GM18505 (cell line): ENCODE results near the gene MAP3K6.

Experiments
- ATAC-seq: cut with Tn5 transposase; IDR thresholded peaks from one replicate; pipeline ENCODE4 v1.9.1; 2021; ENCODE audit not compliant: unreplicated experiment
- POLR2A ChIP-seq: IDR thresholded peaks from 4 replicates; pipeline ENCODE4 v1.6.1; 2011; ENCODE audit warnings: borderline replicate concordance; ENCODE audit not compliant: insufficient read depth, insufficient read length; ENCODE audit errors: extremely low read depth

MAP3K6 gene

DNA sequence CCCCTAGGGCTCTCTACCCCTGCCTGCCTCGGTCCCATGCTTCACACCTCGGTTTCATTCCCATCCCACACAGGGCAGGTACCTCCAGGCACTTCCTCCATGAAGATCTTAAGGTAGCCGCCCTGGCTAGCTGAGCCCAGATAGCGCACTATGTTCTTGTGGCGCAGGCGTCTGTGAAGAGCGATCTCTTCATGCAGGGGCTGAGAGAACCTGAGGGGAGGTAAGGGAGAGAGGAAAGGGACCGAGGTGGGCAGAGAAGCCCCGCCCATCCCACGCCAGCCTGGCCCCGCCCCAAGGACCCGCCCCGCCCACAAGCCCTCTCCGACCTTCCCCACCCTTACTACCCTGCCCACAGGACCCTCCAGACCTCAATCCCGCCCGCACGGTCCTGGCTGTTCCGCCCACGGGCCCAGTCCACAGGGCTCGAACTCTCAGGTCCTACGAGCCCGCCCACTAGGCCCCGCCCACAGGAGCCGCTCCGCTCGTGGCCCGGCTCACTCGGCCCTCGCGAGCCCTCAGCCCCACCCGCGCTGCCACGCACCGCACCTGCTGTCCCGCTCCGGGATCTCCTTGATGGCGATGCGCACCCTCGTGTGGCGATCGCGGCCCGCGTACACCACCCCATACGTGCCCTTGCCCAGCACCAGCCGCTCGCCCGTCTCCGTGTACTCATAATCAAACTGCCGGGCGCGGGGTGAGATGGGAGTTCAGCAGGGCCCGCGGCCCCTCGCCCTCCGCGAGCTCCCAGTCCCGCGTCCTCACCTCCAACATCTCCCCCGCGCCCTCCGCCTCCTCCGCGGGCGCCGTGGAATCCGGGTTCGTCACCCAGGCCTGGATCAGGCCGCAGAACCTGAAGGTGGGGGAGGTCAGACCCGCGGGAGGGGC lies 6.4 kb downstream of the MAP3K6 start:
- ATAC-seq: no peak

DNA sequence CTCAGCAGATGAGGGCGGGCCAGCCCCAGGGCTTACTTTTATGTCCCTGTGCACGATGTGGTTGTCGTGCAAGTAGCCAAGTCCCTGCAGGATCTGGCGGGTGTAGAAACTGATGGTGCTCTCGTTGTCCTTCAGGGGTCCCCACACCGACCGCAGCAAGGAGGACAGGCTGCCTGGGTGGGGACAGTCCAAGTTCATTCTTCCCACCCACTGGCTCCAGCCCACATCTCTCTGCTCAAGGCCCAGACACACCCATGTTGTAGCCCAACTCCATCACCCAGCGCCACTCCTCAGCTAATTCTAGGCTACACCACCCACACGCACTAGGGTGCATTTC lies 7.0 kb downstream of the MAP3K6 start:
- no peak for TF ChIP-seq POLR2A
- ATAC-seq: no peak

More for the DNA sequence above, 6.4 kb downstream of the MAP3K6 start:
- TF ChIP-seq POLR2A: no peak

DNA sequence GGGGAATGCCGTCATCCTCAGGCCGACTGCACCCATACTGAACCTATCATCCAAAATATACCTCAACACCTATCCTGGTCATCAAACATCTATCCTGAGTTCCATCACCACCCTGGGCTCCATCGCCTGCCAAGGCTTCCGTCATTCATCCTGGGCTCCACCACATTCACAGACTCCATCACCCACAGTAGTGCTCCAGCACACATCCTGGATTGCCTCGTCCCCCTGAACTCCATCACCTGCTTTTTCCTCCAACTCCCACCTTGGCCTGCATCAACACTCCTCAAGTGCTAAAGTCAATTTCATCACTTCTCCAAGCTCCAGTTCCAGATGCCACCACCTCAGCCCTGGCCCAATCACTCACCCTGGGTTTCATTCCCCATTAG lies 7.8 kb downstream of the MAP3K6 start:
- no peak for TF ChIP-seq POLR2A
- no peak for ATAC-seq

DNA sequence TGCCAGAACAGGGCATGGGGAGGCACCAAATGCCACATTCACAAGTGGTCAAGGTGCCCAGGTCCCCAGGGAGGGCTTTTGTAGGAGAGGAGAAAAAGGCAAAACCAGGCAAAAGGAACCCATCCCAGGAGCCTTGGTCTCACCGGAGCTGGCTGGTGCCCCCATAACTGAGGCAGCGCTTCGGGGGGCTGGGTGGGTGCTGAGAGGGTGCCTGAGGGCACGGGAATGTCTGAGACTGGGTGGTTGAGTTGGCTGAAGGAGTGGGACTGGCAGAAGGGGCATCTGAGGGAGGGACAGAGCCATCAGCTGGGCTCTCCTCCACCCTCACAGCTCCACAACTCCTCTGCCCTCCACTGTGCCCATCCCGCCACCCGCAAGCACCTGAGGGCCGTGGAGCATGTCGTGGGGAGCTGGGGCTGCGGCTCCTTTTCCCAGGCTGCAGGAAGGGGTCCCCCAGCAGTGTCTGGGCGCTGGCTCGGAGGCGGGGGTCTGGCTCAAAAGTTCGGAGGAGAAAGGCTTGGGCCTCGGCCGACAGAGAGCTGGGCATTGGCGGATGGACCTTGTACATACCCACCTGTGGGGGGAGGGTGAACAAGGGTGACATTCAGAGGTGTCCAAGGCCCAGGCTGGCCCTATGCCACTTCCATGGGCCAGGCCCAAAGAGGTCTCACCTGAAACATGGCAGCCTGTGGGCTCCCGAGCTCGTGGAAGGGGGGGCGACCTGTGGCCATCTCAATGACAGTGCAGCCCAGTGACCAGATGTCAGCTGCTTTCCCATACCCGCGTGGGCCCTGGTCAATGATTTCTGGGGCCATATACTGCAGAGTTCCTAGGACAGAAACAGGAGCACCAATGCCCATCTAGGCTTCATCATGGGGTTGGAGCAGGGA lies 8.5 kb downstream of the MAP3K6 start:
- TF ChIP-seq POLR2A: no peak
- no peak for ATAC-seq

DNA sequence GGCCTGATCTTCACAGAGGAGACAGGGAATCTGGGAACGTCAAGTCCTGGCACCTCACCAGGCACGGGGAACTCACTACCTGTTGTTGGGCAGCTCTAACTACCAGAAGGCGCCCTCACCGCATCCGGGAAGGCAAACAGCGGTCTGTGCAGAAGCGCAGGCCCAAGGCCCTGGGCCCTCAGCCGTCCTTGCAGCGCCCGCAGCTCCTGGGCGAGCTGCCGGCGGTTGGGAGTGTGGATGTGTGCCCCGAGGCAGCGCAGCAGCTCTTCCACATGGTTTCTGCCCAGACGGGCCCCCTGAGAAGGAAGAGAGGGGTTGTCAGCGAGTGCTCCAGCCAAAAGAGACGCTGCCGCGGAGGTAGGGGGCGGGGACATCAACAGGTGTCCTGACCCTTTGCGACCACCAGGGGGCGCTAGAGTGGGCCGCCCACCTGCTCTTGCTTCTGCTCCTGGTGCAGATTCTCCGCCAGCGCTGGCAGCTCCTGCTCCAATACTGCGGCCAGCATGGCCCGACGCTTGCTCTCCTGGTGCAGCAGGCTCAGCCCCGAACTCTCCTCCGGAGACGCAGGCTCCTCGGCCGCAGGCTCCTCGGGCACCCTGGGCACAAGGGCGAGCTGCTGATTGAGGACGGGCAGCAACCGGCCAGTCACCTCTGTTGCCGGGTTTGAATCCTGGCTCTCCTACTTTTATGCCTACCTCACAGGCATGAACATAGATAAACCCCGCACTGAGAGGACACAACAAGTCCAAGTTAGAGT lies 9.3 kb downstream of the MAP3K6 start:
- no peak for ATAC-seq
- TF ChIP-seq POLR2A: no peak

DNA sequence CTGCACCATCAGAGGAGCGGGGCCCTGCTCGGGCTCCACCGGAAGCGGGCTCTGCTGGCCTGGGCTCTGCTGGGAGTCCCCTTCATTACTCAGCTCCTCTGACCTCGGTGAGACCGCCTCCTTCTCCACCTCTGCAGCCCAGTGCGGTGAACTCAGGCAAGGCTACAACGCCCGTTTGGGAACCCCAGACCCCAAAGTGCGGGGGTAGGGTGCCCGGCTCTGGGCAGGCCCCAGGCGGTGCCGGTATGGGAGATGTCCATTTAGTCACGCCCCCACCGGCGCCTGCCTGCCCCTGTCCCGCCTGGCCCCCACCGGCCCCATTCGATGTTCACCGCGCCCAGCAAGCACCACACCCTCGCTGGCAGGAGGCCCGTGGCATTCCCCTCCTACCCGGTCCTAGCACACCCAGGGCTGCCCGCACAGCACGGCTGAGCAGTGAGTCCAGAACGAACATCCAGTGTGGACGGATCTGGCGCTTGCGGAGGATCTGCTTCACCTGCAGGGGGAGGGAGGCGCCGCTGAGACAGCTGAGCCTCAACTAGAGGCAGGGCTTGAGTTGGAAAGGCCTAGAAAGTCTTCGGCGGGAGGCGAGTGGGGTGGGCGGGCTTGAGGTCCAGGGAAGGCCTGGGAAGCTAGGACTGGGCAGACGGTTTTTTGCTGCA lies 10.0 kb downstream of the MAP3K6 start:
- TF ChIP-seq POLR2A: no peak
- no peak for ATAC-seq

DNA sequence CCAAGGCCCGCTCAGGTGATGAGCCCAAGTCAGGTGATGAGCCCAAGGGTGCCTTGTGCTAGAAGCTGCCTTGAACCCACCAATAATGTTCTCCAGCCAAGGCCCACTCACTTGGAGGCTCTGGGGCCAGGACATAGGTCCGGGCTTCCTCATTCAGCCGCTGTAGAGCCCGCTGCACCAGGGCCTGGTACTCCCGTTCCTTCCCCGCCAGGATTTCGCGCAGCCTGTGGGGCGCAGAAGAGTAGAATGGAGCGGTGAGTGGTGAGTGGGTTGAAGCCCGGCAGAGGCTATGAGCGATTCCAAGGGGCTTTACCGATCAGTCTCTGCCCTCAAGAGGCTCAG lies 10.5 kb downstream of the MAP3K6 start:
- no peak for ATAC-seq
- TF ChIP-seq POLR2A: no peak

DNA sequence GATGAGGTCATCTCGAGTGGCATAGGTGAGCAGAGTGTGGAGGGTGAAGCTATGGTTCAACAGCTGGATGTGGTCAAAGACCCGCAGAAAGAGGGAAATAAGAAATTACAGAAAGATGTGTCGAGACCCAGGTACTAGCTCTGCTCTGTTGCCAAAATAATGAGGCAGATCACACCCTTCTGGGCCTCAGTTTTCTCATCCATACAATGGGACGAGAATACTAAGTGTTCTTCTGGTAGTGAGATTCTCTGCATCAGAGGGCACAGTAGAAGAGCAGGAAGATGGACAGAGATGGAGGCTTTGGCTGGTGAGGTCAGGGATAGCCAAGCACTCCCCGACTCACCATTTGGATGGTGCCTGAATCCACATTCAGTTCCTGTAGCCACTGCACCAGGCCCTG lies 11.1 kb downstream of the MAP3K6 start:
- ATAC-seq: no peak

DNA sequence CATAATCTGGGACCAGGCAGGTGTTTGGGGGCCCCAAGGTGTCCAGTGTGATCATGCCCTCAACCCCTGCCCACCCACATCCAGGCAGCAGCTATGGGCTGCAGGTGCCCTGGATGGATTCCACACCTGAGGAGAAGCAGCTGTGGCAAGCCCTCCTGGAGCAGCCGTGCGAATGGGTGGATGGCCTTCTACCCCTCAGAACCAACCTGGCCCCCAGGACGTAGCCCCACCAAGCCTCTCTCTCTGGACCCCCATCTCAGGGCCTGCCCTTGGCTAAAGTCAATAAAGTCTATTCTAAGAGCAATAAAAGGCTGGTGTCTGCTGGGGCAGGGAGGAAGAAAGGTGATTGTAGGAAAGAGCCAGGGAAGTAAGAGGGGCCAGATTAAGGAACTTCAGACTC lies 13.1 kb downstream of the MAP3K6 start:
- no peak for TF ChIP-seq POLR2A
- ATAC-seq: no peak

More for the DNA sequence above, 11.1 kb downstream of the MAP3K6 start:
- no peak for TF ChIP-seq POLR2A

DNA sequence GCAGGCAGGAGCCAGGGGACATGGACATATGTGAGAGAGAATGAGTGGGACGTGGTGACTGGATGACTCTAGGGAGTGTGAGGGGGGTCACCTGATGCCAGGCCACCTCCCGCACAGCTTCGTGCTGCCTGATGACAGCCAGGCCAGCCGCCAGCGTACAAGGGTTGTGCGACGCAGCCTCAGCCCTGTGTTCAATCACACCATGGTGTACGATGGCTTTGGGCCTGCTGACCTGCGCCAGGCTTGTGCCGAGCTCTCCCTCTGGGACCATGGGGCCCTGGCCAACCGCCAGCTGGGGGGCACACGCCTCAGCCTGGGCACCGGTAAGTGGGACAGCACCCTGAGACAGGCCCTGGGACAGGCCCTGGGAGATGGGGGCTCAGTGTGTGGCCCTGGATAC lies 13.6 kb downstream of the MAP3K6 start:
- ATAC-seq: no peak
- TF ChIP-seq POLR2A: no peak

DNA sequence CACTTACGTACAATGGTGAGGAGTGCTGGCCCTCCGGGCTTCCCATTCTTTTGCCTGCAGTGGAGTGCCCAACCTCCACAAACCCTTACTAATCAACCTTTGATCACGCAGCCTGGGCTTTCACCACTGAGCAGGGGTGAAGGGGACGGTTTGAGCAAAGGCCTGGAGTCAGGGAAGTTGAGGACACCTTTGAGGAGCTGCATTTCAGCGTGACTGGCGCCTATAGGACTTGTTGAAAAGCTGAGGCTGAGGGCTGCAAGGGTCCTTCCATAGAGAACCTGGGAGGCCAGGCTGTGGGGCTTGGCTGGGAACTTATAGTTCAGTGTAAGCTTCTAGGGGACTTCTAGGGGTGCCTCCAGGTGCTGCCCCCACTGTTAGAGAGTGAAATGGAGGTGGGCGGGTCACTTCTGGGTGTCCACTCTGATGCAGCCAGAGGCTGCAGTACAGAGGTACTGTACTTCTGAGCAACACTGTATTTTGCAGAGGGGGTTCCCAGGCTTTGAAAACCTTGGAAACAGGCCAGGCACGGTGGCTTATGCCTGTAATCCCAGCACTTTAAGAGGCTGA lies 15.1 kb downstream of the MAP3K6 start:
- TF ChIP-seq POLR2A: no peak
- no peak for ATAC-seq

DNA sequence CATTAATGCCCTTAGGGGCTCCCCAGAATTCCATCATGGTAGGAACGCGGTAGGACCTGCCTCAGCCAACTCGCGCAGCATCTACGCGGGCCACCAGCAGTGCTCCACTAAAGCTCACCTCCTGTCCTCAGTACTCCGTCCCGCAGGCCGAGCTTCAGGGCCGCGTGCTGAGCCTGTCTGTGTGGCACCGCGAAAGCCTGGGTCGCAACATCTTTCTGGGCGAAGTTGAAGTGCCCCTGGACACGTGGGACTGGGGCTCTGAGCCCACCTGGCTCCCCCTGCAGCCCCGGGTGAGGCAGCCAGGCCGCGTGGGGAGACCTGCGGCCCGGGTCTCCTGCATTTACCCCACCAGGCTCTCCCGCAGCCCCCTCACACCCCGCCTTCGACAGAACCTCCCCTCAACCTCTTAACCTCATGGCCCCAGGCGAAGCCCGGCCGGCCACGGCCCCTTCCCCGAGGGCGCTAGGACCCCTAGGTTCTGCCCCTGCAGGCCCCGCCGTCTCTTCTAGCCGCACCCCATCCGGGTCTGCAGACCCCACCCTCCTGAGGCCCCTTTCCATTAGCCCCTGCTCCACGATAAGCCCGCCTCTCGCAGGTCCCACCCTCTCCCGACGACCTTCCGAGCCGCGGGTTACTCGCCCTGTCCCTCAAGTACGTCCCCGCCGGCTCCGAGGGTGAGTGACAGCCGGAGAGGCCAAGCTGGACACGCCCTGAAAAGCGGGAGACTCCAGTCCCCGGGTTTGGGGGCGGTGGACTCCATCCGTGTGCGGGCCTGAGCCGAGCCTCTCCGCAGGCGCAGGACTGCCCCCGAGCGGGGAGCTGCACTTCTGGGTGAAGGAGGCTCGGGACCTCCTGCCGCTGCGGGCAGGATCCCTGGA lies 15.9 kb downstream of the MAP3K6 start:
- no peak for ATAC-seq
- TF ChIP-seq POLR2A: no peak
